Tibial artery (tissue), 4 donors: ENCODE measurements around the gene WASF2.

ENCODE experiments used
- DNase-seq, 2 donors: peaks; one replicate each; pipeline ENCODE4 v3.0.0-alpha.2; 2019
- H3K27ac ChIP-seq, 2 donors: fragments of 200-600 bp; sonication (generic) in 1 of 2; 1 replicate in 1 of 2; 2 replicates in 1 of 2; pipeline ENCODE4 v1.5.1; 2018 to 2019; ENCODE audit warnings: mild to moderate bottlenecking in 1 of 2
- H3K27me3 ChIP-seq, 2 donors: fragments of 200-600 bp; sonication (generic) in 1 of 2; one replicate each; pipeline versions ENCODE4 v1.5.1 to v1.6.0; 2016 to 2019
- H3K36me3 ChIP-seq, 3 donors: fragments of 200-600 bp; sonication (generic) in 2 of 3; one replicate each; pipeline ENCODE4 v1.5.1; 2016 to 2019; ENCODE audit warnings: mild to moderate bottlenecking in 2 of 3
- H3K4me1 ChIP-seq, 4 donors: fragments of 200-600 bp; sonication (generic) in 2 of 4; 1 replicate in 3 of 4; 2 replicates in 1 of 4; pipeline ENCODE4 v1.5.1; 2016 to 2019
- H3K4me3 ChIP-seq, 2 donors: fragments of 200-600 bp; sonication (generic) in 1 of 2; 1 replicate in 1 of 2; 2 replicates in 1 of 2; pipeline ENCODE4 v1.5.1; 2018 to 2019; ENCODE audit warnings: mild to moderate bottlenecking in 2 of 2
- H3K9me3 ChIP-seq, 3 donors: fragments of 200-600 bp; sonication (generic) in 1 of 3; one replicate each; pipeline ENCODE4 v1.5.1; 2016 to 2019
- intact Hi-C: fragments of 100-400 bp; cut with DNase I; formaldehyde crosslinking; loops from one replicate; pipeline ENCODE4 v1.15.0; 2023; ENCODE audit warnings: low total_unique reads
- TF ChIP-seq, protein P1 (sequence below), 2 experiments: fragments of 200-600 bp in 1 of 2; fragments of 450-650 bp in 1 of 2; IDR thresholded peaks; one replicate each; pipeline ENCODE4 v1.5.1; 2017 to 2019; ENCODE audit warnings: antibody characterized with exemption in 2 of 2, mild to moderate bottlenecking in 1 of 2, moderate library complexity in 1 of 2

The WASF2 gene

GRCh38 chr1:27427816-27428315 lies 62.1 kb downstream of the WASF2 start:
- TF ChIP-seq, protein P1, sequence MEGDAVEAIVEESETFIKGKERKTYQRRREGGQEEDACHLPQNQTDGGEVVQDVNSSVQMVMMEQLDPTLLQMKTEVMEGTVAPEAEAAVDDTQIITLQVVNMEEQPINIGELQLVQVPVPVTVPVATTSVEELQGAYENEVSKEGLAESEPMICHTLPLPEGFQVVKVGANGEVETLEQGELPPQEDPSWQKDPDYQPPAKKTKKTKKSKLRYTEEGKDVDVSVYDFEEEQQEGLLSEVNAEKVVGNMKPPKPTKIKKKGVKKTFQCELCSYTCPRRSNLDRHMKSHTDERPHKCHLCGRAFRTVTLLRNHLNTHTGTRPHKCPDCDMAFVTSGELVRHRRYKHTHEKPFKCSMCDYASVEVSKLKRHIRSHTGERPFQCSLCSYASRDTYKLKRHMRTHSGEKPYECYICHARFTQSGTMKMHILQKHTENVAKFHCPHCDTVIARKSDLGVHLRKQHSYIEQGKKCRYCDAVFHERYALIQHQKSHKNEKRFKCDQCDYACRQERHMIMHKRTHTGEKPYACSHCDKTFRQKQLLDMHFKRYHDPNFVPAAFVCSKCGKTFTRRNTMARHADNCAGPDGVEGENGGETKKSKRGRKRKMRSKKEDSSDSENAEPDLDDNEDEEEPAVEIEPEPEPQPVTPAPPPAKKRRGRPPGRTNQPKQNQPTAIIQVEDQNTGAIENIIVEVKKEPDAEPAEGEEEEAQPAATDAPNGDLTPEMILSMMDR (IDR thresholded peaks at IDR 0.05), result no peak
- intact Hi-C loops, result no loop called here
- DNase-seq, result no peak
- Histone ChIP-seq H3K4me3 (peak overlapping the region; percentile 45 to 51), H3K4me1 (peaks cover 0 to 97% (median 67%) of the 10 kb centered on the region in 4 donors), H3K36me3 (peaks cover 0 to 16% (median 7%) of the 10 kb centered on the region in 3 donors), H3K27me3 (no peaks in the 10 kb centered on the region), H3K27ac (peak overlapping the region; percentile 86 to 89), H3K9me3 (no peaks in the 10 kb centered on the region)

- H3K27ac ChIP-seq, result peak overlapping the region; percentile 86 to 89
- intact Hi-C loops, result no loop called here
- peak overlapping the region; percentile 45 to 51 for H3K4me3 ChIP-seq
- TF ChIP-seq, protein P1 (IDR thresholded peaks at IDR 0.05), result no peak
- H3K36me3 ChIP-seq, result peaks cover 0 to 16% (median 7%) of the 10 kb centered on the region in 3 donors
- no peak for DNase-seq
- H3K9me3 ChIP-seq, result no peaks in the 10 kb centered on the region
- peaks cover 0 to 98% (median 66%) of the 10 kb centered on the region in 4 donors for H3K4me1 ChIP-seq
- no peaks in the 10 kb centered on the region for H3K27me3 ChIP-seq
Measured at GRCh38 chr1:27427329-27427728, 62.6 kb downstream of the WASF2 start.

GRCh38 chr1:27423709-27424108 lies 66.3 kb downstream of the WASF2 start:
- Histone ChIP-seq H3K9me3 (no peaks in the 10 kb centered on the region), H3K4me1 (peaks cover 0 to 100% (median 56%) of the 10 kb centered on the region in 4 donors), H3K4me3 (no peak overlapping the region), H3K27me3 (no peaks in the 10 kb centered on the region), H3K36me3 (peaks cover 0 to 16% (median 7%) of the 10 kb centered on the region in 3 donors), H3K27ac (peak overlapping the region; percentile 5 to 89)
- no peak for DNase-seq
- intact Hi-C loops, result no loop called here
- TF ChIP-seq, protein P1 (IDR thresholded peaks at IDR 0.05), result no peak

DNA sequence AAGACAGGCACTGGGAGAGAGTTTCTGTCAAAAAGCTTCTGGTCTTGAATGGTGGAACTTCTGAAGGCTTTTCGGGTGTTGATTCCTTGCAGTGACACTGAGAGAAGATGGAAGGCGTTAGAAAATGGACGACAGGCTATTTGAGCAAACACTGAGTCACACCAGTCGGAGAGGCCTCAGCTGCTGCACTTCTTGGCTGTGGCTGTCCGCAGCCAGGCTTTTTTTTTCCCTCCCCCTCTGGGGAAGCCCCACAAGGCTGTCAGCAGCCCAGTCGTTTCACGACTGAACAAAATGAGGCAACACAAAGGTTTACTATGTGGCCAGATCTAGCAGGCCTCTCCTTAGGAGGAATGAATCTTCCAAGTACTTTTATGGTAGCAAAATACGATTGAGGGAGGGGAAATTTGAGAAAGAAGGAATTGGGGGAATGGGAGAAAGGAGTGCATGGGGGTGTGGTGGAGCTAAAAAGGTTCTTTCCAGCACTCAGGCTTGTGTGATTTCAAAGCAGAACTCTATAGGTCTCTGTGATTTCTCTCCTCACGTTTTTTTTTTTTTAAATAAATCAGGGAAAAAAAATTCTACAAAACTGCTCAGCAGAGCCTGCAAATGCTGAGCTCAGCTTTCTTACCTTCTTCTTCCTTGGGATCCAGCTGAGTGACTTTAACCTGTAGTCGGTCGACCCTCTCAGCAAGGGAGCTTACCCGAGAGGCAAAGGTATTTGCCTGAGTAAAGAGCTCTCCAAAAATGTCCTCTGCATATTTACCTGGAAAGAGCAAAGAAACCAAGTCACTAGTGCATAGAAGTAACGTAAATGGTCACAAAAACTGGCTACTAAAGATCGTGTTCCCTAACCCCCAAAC lies 71.4 kb downstream of the WASF2 start:
- intact Hi-C loops, result loop anchor here (5.0 kb wide), 1 partner anchor 184 kb away; the partner anchor contains the start of gene AHDC1
- DNase-seq, result peak; percentile 85 to 91
- Histone ChIP-seq H3K4me1 (peaks cover 8 to 75% (median 49%) of the 10 kb centered on the region in 4 donors), H3K36me3 (peaks cover 41 to 46% (median 43%) of the 10 kb centered on the region in 3 donors), H3K27ac (peak overlapping the region; percentile 78 to 81), H3K27me3 (no peaks in the 10 kb centered on the region), H3K9me3 (no peaks in the 10 kb centered on the region), H3K4me3 (no peak overlapping the region)
- TF ChIP-seq, protein P1 (IDR thresholded peaks at IDR 0.05), result no peak

DNA sequence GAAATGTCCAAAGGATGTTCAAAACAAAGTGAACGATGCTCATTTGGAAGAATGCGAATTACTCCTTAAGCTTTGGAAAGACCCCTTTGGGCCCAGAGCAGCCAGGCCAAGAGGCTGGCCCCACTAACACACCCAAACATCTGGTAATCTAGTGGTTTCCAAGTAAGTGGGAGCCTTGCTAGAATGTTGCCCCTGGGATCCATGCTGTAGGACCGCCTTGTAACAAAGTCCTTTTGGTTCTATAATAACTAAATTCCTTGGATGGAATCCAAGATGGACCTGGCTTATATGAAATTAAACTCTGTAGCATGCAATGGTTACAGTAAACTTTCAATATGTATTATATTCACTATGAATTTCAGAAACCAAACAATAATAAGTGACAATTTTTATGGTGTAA lies 72.3 kb downstream of the WASF2 start:
- Histone ChIP-seq H3K36me3 (peaks cover 50 to 55% (median 51%) of the 10 kb centered on the region in 3 donors), H3K4me1 (peaks cover 8 to 74% (median 48%) of the 10 kb centered on the region in 4 donors), H3K4me3 (no peak overlapping the region), H3K27me3 (no peaks in the 10 kb centered on the region), H3K9me3 (no peaks in the 10 kb centered on the region), H3K27ac (peak overlapping the region; percentile 78 to 81)
- DNase-seq, result no peak
- TF ChIP-seq, protein P1 (IDR thresholded peaks at IDR 0.05), result no peak
- intact Hi-C loops, result loop anchor here (5.0 kb wide), 1 partner anchor 185 kb away; the partner anchor contains the start of gene AHDC1
